HUES6 (cell line): ENCODE measurements around the gene MFAP4.

Experiments used
- H3K27ac ChIP-seq: 2 replicates; pipeline ENCODE4 v1.7.0; 2013; ENCODE audit warnings: low read depth, mild to moderate bottlenecking, low read length, inconsistent platforms
- H3K27me3 ChIP-seq: 2 replicates; pipeline ENCODE4 v1.6.1; 2013; ENCODE audit warnings: low read length; ENCODE audit not compliant: control insufficient read depth, insufficient read depth
- H3K36me3 ChIP-seq: 2 replicates; pipeline ENCODE4 v1.6.1; 2013; ENCODE audit warnings: low read length; ENCODE audit not compliant: control insufficient read depth, insufficient read depth
- H3K4me1 ChIP-seq: 2 replicates; pipeline ENCODE4 v1.6.1; 2013; ENCODE audit warnings: low read length; ENCODE audit not compliant: control insufficient read depth, insufficient read depth
- H3K4me3 ChIP-seq: 2 replicates; pipeline ENCODE4 v1.5.1; 2013; ENCODE audit warnings: low read depth, low read length
- H3K9ac ChIP-seq: one replicate; pipeline ENCODE4 v1.6.1; 2013; ENCODE audit warnings: mild to moderate bottlenecking, low read length
- H3K9me3 ChIP-seq: 2 replicates; pipeline ENCODE4 v1.6.1; 2013; ENCODE audit warnings: low read depth, low read length; ENCODE audit not compliant: control insufficient read depth, insufficient read depth

MFAP4 gene

DNA sequence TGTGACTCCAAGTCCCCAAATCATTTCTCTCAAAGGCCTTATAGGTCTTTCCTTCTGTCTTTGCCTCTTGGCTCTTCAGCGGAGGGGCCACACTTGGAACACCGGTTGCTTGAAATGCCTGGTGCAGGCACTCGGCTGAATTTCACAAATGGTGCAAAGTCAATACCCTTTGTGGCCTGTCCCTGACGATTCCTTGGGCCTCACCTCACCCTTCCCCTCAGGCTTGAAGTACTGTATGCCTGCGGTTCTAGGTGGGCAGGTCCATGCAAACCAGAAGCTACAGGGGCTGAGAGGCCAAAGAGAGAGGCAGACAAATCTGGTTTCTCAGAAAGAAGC is 20.4 kb downstream of the MFAP4 start:
- H3K9ac ChIP-seq = no peak overlapping the region
- H3K4me1 ChIP-seq = peaks cover 28% of the 10 kb centered on the region
- H3K27ac ChIP-seq = no peak overlapping the region
- no peaks in the 10 kb centered on the region for H3K27me3 ChIP-seq
- no peak overlapping the region for H3K4me3 ChIP-seq
- H3K36me3 ChIP-seq = no peaks in the 10 kb centered on the region
- H3K9me3 ChIP-seq = no peaks in the 10 kb centered on the region

DNA sequence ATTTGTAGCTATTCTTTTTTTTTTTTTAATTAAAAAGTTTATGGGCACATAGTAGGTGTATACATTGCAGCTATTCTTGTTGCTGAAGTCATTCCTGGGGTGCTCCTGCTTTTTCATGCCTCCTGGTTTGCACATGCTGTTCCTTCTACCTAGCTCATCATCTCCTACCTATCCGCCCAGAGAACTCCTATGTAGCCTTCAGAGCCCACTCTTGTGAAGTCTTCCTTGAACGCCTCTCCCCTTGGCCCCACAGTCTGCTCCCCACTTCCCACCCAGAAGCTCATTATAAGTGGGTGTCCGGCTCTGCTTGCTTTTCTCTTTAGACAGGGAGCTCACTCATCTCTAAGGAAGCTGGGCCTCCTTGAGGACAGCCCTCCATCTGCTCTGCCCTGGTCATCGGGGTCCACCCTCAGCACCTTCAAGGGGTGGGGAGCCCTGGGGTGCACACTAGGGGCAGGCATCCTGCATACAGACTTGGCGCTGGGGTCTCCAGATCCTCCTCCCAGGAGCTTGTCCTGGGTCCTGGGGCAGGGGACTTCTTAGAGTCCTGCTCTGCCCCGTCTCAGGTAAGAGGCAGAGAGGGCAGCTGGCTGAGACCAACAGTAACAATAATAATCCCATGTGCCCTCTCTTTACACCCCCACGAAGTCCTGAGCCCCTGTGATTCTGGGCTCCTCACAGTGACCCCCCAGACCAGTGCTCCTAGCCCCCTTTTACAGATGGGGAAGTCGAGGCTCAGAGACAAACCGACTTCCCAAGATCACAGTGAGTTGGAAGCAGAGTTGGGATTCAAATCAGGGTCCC is 21.0 kb downstream of the MFAP4 start:
- peaks cover 32% of the 10 kb centered on the region for H3K4me1 ChIP-seq
- no peaks in the 10 kb centered on the region for H3K27me3 ChIP-seq
- no peak overlapping the region for H3K27ac ChIP-seq
- no peak overlapping the region for H3K9ac ChIP-seq
- H3K4me3 ChIP-seq = no peak overlapping the region
- no peaks in the 10 kb centered on the region for H3K36me3 ChIP-seq
- H3K9me3 ChIP-seq = no peaks in the 10 kb centered on the region

DNA sequence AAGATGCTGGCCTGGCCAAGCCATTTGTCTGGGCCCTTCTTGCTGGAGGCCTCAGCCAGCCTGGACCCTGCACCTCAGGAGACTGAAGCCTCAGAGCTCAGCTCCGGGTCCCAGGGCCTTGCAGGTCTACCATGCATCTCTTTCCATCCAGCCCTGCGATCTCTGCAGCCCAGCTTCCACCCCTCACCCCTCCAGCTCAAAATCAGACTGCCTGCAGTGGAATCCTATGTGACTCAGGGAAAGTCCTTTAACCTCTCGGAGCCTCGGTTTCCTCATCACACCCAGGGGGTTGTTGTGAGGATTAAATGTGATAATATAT is 21.5 kb downstream of the MFAP4 start:
- Histone ChIP-seq H3K4me1 (peaks cover 26% of the 10 kb centered on the region), H3K9me3 (no peaks in the 10 kb centered on the region), H3K36me3 (peaks cover 2% of the 10 kb centered on the region; the same call in 1 of the 2 replicates), H3K27me3 (no peaks in the 10 kb centered on the region), H3K27ac (no peak overlapping the region), H3K4me3 (no peak overlapping the region), H3K9ac (no peak overlapping the region)

- H3K4me1 ChIP-seq = peaks cover 25% of the 10 kb centered on the region
- no peak overlapping the region for H3K27ac ChIP-seq
- no peak overlapping the region for H3K4me3 ChIP-seq
- no peaks in the 10 kb centered on the region for H3K27me3 ChIP-seq
- H3K36me3 ChIP-seq = peaks cover 7% of the 10 kb centered on the region
- H3K9me3 ChIP-seq = no peaks in the 10 kb centered on the region
- H3K9ac ChIP-seq = no peak overlapping the region
Observed at GRCh38 chr17:19364699-19365498, 22.1 kb downstream of the MFAP4 start.

DNA sequence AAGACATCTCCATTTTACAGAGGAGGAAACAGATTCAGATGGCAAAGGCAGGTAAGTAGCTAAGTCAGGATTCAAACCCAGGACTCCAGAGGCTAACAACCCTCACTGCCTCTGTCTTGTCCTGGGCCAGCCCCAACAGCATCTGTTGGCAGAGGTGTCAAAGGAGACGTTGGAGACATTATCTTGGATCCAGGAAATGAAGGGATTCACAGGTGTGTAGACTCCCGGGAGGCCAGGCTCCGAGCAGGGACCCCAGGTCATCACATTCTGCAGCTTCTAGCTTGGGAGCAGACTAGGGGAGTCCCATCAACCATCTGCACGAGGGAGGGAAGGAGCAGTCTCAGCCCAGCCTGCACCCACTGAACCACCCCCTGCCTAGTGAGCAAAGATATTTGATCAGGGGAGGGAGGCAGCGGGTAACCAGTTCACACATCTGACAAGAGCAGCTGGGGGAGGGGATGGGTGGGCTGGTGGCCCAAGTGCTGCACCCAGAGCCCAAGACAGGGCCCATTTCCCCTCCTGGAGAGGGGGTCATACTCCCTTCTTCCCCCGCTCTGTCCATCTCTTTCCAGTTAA is 23.4 kb downstream of the MFAP4 start:
- no peak overlapping the region for H3K27ac ChIP-seq
- no peaks in the 10 kb centered on the region for H3K9me3 ChIP-seq
- H3K9ac ChIP-seq = no peak overlapping the region
- H3K27me3 ChIP-seq = no peaks in the 10 kb centered on the region
- H3K4me3 ChIP-seq = no peak overlapping the region
- peaks cover 20% of the 10 kb centered on the region for H3K36me3 ChIP-seq
- peaks cover 25% of the 10 kb centered on the region for H3K4me1 ChIP-seq

- H3K9ac ChIP-seq = peak overlapping the region; percentile 28
- H3K9me3 ChIP-seq = no peaks in the 10 kb centered on the region
- H3K27ac ChIP-seq = no peak overlapping the region
- H3K27me3 ChIP-seq = no peaks in the 10 kb centered on the region
- H3K4me3 ChIP-seq = peak overlapping the region; percentile 74
- H3K36me3 ChIP-seq = peaks cover 25% of the 10 kb centered on the region
- peaks cover 25% of the 10 kb centered on the region for H3K4me1 ChIP-seq
Observed at GRCh38 chr17:19363114-19363438, 23.9 kb downstream of the MFAP4 start.

- peaks cover 25% of the 10 kb centered on the region for H3K4me1 ChIP-seq
- peak within 1 kb of the TSS; percentile 70 for H3K9ac ChIP-seq
- H3K36me3 ChIP-seq = peaks cover 30% of the 10 kb centered on the region
Observed at GRCh38 chr17:19362277-19363113, 24.5 kb downstream of the MFAP4 start, which contains the start of gene B9D1. Gene B9D1 (minus strand): TSS chr17:19362723. CDS start chr17:19362569, 154 bp downstream.

DNA sequence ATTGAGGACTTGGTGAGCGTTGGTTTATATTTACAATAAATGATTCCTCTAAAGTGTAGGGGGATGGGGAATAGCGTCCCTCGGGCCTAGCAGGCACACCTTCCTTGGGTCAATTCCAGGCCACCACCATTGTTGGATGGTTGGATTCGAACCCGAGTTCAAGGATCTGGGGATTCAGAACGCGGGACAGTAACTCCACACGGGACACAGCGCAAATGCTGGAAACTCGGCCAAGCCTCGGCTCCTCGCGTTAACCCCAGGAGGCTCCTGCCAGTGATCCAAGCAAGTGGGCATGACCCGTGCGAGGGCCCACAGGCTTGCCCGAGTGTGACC is 25.1 kb downstream of the MFAP4 start:
- Histone ChIP-seq H3K27me3 (no peaks in the 10 kb centered on the region), H3K27ac (no peak overlapping the region), H3K4me1 (peaks cover 25% of the 10 kb centered on the region), H3K9ac (peak overlapping the region; percentile 70), H3K9me3 (no peaks in the 10 kb centered on the region), H3K36me3 (peaks cover 36% of the 10 kb centered on the region), H3K4me3 (peak overlapping the region; percentile 74)

More at GRCh38 chr17:19362277-19363113, 24.5 kb downstream of the MFAP4 start, which contains the start of gene B9D1:
- Histone ChIP-seq H3K9me3 (no peaks in the 10 kb centered on the region), H3K27ac (no peak within 1 kb of the TSS), H3K4me3 (peak within 1 kb of the TSS; percentile 74), H3K27me3 (no peaks in the 10 kb centered on the region)

DNA sequence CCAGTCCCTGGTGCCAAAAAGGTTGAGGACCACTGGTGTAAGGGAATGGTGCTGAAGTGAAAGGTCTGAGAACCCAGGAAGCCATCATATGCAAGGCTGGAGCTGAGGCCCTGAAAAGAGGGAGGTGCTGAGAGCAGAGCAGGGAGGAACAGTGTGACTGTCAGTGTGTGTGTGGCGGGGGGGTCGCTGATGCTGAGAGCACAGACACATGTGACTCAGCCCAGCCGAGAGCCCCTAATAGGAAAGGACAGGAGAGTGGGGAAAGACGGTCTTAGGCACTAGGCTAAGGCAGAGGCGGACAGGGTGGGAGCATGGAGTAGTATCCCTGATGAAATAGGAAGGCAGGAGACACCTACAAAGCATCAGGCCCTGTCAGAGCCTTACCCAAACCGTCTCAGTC is 25.7 kb downstream of the MFAP4 start:
- no peak overlapping the region for H3K27ac ChIP-seq
- peak overlapping the region; percentile 74; the same call in 1 of the 2 replicates for H3K4me3 ChIP-seq
- H3K9me3 ChIP-seq = no peaks in the 10 kb centered on the region
- H3K36me3 ChIP-seq = peaks cover 41% of the 10 kb centered on the region
- peaks cover 25% of the 10 kb centered on the region for H3K4me1 ChIP-seq
- no peaks in the 10 kb centered on the region for H3K27me3 ChIP-seq
- H3K9ac ChIP-seq = no peak overlapping the region

DNA sequence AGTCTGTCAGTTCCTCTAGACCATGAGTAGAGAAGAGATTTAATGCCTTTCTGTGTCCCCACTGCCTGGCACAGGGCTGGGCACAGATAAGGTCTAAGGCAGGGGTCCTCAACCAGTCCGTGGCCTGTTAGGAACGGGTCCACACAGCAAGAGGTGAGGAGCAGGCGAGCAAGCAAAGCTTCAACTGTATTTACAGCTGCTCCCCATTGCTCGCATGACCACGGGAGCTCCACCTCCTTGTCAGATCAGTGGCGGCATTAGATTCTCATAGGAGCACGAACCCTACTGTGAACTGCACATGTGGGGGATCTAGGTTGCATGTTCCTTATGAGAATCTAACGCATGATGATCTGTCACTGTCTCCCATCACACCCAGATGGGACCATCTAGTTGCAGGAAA is 26.2 kb downstream of the MFAP4 start:
- Histone ChIP-seq H3K9ac (no peak overlapping the region), H3K4me1 (peaks cover 25% of the 10 kb centered on the region), H3K9me3 (no peaks in the 10 kb centered on the region), H3K36me3 (peaks cover 41% of the 10 kb centered on the region), H3K27me3 (no peaks in the 10 kb centered on the region), H3K4me3 (no peak overlapping the region), H3K27ac (no peak overlapping the region)
